ENCODE data around the gene POMC. TPM values are rescaled to one million over a fixed set of nuclear protein-coding genes. Genes with fewer than 3 reads are reported as not detected.

Gene POMC
- total and polyA plus RNA-seq, 4 donors, result 3.2 to 4.2 (median 3.8) TPM

- Histone ChIP-seq H3K27me3 (ENCODE audit: control insufficient read depth in 3 of 3, insufficient read depth in 3 of 3, low read length in 2 of 3) (peaks cover 4 to 17% (median 12%) of the 10 kb centered on the region in 3 donors), H3K4me3 (no peak overlapping the region), H3K4me1 (ENCODE audit: control insufficient read depth in 5 of 5, insufficient read depth in 5 of 5, low read length in 5 of 5) (peaks cover 0 to under 1% (median 0%) of the 10 kb centered on the region in 5 donors), H3K9me3 (ENCODE audit: control insufficient read depth in 4 of 4, insufficient read depth in 3 of 4, low read length in 3 of 4) (peaks cover 0 to 6% (median 0%) of the 10 kb centered on the region in 4 donors), H3K9ac (ENCODE audit: insufficient read depth in 1 of 2, low read length in 2 of 2) (no peak overlapping the region), H3K36me3 (ENCODE audit: control insufficient read depth in 4 of 4, insufficient read depth in 4 of 4, low read length in 4 of 4) (no peaks in the 10 kb centered on the region), H3K27ac (ENCODE audit: low read depth in 1 of 2, low read length in 1 of 2) (no peak overlapping the region)
- WGBS, 2 donors, result 65 to 87% methylated on average over 5 of the region's 5 CpGs
- TF ChIP-seq CTCF (IDR thresholded peaks at IDR 0.05; ENCODE audit: control extremely low read depth, extremely low read depth), result no peak
- ATAC-seq (ENCODE audit: insufficient read depth, low FRiP score), result no peak
- no peak for DNase-seq
Observed at GRCh38 chr2:25173719-25174118, 5.3 kb upstream of the POMC start.

- Histone ChIP-seq H3K4me1 (ENCODE audit: control insufficient read depth in 5 of 5, insufficient read depth in 5 of 5, low read length in 5 of 5) (peaks cover 0 to 7% (median 0%) of the 10 kb centered on the region in 5 donors), H3K27ac (ENCODE audit: low read depth in 1 of 2, low read length in 1 of 2) (no peak overlapping the region), H3K27me3 (ENCODE audit: control insufficient read depth in 3 of 3, insufficient read depth in 3 of 3, low read length in 2 of 3) (peaks cover 4 to 43% (median 34%) of the 10 kb centered on the region in 3 donors), H3K9me3 (ENCODE audit: control insufficient read depth in 4 of 4, insufficient read depth in 3 of 4, low read length in 3 of 4) (peaks cover 0 to 8% (median 0%) of the 10 kb centered on the region in 4 donors), H3K4me3 (no peak overlapping the region), H3K36me3 (ENCODE audit: control insufficient read depth in 4 of 4, insufficient read depth in 4 of 4, low read length in 4 of 4) (no peaks in the 10 kb centered on the region), H3K9ac (ENCODE audit: insufficient read depth in 1 of 2, low read length in 2 of 2) (no peak overlapping the region)
- ATAC-seq (ENCODE audit: insufficient read depth, low FRiP score), result no peak
- no peak for TF ChIP-seq CTCF (IDR thresholded peaks at IDR 0.05; ENCODE audit: control extremely low read depth, extremely low read depth)
- DNase-seq, result no peak
- 84 to 85% methylated on average over 7 of the region's 7 CpGs for WGBS, 2 donors
Observed at GRCh38 chr2:25170888-25171287, 2.5 kb upstream of the POMC start.

DNA sequence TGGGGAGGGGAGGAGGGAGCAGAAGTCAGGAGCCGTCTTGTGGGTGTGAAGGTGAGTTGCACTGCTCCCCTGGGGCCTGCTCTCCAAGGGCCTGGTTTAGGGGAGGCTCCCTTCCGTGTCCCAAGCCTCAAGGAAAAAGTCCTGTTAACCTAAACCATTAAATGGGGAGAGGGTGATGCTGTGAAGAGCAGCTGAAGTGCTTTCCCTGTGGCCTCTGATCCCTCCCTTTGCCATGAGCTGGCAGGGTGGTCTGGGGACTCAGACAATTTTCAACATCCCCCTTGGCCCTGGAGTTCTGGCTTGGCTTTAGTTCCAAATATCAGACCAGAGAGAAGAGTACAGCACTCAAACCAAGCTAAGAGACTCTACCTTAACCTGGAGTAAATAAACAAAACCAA is 692 bp upstream of the POMC start:
- TF ChIP-seq CTCF (IDR thresholded peaks at IDR 0.05; ENCODE audit: control extremely low read depth, extremely low read depth), result no peak
- ATAC-seq (ENCODE audit: insufficient read depth, low FRiP score), result no peak
- no peak overlapping the region for H3K4me3 ChIP-seq
- peak in 1 of 3 donors; percentile 7 for DNase-seq
- H3K27ac ChIP-seq (ENCODE audit: low read depth in 1 of 2, low read length in 1 of 2), result no peak overlapping the region
- H3K9ac ChIP-seq (ENCODE audit: insufficient read depth in 1 of 2, low read length in 2 of 2), result no peak overlapping the region
- H3K36me3 ChIP-seq (ENCODE audit: control insufficient read depth in 4 of 4, insufficient read depth in 4 of 4, low read length in 4 of 4), result no peaks in the 10 kb centered on the region
- H3K9me3 ChIP-seq (ENCODE audit: control insufficient read depth in 4 of 4, insufficient read depth in 3 of 4, low read length in 3 of 4), result peaks cover 0 to 8% (median 0%) of the 10 kb centered on the region in 4 donors
- peaks cover 4 to 57% (median 46%) of the 10 kb centered on the region in 3 donors for H3K27me3 ChIP-seq (ENCODE audit: control insufficient read depth in 3 of 3, insufficient read depth in 3 of 3, low read length in 2 of 3)
- 60 to 75% methylated on average over 2 of the region's 2 CpGs for WGBS, 2 donors
- H3K4me1 ChIP-seq (ENCODE audit: control insufficient read depth in 5 of 5, insufficient read depth in 5 of 5, low read length in 5 of 5), result peaks cover 0 to 7% (median 0%) of the 10 kb centered on the region in 5 donors

All from lung (tissue), 12 donors.